Vagina (tissue), 2 donors: ENCODE measurements around the gene TASOR2. TPM values are rescaled to one million over a fixed set of nuclear protein-coding genes. Genes with fewer than 3 reads are reported as not detected.

Source experiments
- DNase-seq, 2 donors: peaks; one replicate each; pipeline ENCODE4 v3.0.0-alpha.2; 2017; ENCODE audit errors: extremely low spot score in 2 of 2
- H3K27ac ChIP-seq: fragments of 200-600 bp; sonication (generic); one replicate; pipeline ENCODE4 v1.5.1; 2019
- H3K27me3 ChIP-seq: fragments of 200-600 bp; sonication (generic); one replicate; pipeline ENCODE4 v1.5.1; 2019
- H3K36me3 ChIP-seq, 2 donors: fragments of 200-600 bp; sonication (generic); one replicate each; pipeline ENCODE4 v1.5.1; 2017 to 2019
- H3K4me1 ChIP-seq: fragments of 200-600 bp; sonication (generic); one replicate; pipeline ENCODE4 v1.5.1; 2019
- H3K4me3 ChIP-seq, 2 donors: fragments of 200-600 bp; sonication (generic); 1 replicate in 1 of 2; 2 replicates in 1 of 2; pipeline ENCODE4 v1.5.1; 2016 to 2019
- H3K9me3 ChIP-seq: fragments of 200-600 bp; sonication (generic); one replicate; pipeline ENCODE4 v1.5.1; 2019
- POLR2A ChIP-seq, 2 donors: fragments of 450-650 bp; IDR thresholded peaks; one replicate each; pipeline ENCODE4 v1.6.1; 2017; ENCODE audit warnings: antibody characterized with exemption in 2 of 2, mild to moderate bottlenecking in 2 of 2, moderate library complexity in 2 of 2
- POLR2AphosphoS5 ChIP-seq, 2 donors: sonication (generic); formaldehyde crosslinking; IDR thresholded peaks; one replicate each; pipeline ENCODE4 v1.9.0; 2017; ENCODE audit warnings: antibody characterized with exemption in 2 of 2, mild to moderate bottlenecking in 2 of 2, low read depth in 1 of 2; ENCODE audit not compliant: insufficient read depth in 1 of 2
- intact Hi-C: fragments of 100-400 bp; cut with DNase I; formaldehyde crosslinking; loops from one replicate; pipeline ENCODE4 v1.15.1; 2023
- total RNA-seq: library from RNA; depleted of rRNA; stranded (reverse); fragments of >200 nt; gene quantifications from one replicate; pipeline ENCODE4 v1.2.3, GENCODE V29; 2016
- TF ChIP-seq, protein P1 (sequence below), 3 experiments: fragments of 450-650 bp in 2 of 3; fragments of 200-600 bp in 1 of 3; sonication (generic) in 1 of 3; IDR thresholded peaks; one replicate each; pipeline ENCODE4 v1.5.1; 2017 to 2019; ENCODE audit warnings: antibody characterized with exemption in 3 of 3, mild to moderate bottlenecking in 2 of 3, moderate library complexity in 2 of 3

The TASOR2 gene
- total RNA-seq, 1 donor from 2014 or later = 51.6 TPM

DNA sequence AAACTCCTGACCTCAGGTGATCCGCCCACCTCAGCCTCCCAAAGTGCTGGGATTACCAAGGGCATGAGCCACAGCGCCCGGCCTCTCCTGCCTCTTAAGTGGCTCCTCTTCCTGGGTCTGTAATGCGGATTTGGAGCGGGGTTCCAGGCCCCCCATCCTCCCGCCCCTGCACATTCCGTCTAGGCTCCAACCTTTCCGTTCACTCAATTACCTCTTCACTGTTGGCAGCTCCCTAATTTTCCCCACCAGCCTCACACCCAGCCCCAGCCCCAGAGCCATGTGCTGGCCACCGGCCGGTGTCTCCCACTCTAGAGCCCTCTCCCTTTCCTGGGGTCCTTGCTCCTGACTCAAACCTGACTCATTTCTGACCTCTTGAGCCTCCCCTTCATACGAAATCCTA, 34.9 kb upstream of the TASOR2 start:
- Histone ChIP-seq H3K27ac (no peak overlapping the region), H3K4me1 (peaks cover 7% of the 10 kb centered on the region), H3K9me3 (no peaks in the 10 kb centered on the region), H3K4me3 (no peak overlapping the region), H3K27me3 (no peaks in the 10 kb centered on the region), H3K36me3 (peaks cover 0 to 35% of the 10 kb centered on the region in 2 donors)
- TF ChIP-seq, protein P1, sequence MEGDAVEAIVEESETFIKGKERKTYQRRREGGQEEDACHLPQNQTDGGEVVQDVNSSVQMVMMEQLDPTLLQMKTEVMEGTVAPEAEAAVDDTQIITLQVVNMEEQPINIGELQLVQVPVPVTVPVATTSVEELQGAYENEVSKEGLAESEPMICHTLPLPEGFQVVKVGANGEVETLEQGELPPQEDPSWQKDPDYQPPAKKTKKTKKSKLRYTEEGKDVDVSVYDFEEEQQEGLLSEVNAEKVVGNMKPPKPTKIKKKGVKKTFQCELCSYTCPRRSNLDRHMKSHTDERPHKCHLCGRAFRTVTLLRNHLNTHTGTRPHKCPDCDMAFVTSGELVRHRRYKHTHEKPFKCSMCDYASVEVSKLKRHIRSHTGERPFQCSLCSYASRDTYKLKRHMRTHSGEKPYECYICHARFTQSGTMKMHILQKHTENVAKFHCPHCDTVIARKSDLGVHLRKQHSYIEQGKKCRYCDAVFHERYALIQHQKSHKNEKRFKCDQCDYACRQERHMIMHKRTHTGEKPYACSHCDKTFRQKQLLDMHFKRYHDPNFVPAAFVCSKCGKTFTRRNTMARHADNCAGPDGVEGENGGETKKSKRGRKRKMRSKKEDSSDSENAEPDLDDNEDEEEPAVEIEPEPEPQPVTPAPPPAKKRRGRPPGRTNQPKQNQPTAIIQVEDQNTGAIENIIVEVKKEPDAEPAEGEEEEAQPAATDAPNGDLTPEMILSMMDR (IDR thresholded peaks at IDR 0.05) = no peak
- TF ChIP-seq POLR2AphosphoS5 (IDR thresholded peaks at IDR 0.05; ENCODE audit: insufficient read depth in 1 of 2, low read depth in 1 of 2) (no peak), POLR2A (IDR thresholded peaks at IDR 0.05) (no peak)
- DNase-seq = no peak
- intact Hi-C loops = no loop called here

- H3K9me3 ChIP-seq = no peaks in the 10 kb centered on the region
- TF ChIP-seq POLR2AphosphoS5 (IDR thresholded peaks at IDR 0.05; ENCODE audit: insufficient read depth in 1 of 2, low read depth in 1 of 2) = no peak
- TF ChIP-seq, protein P1 (IDR thresholded peaks at IDR 0.05) = no peak
- TF ChIP-seq POLR2A (IDR thresholded peaks at IDR 0.05) = no peak
- H3K4me3 ChIP-seq = no peak overlapping the region
- H3K27me3 ChIP-seq = no peaks in the 10 kb centered on the region
- DNase-seq = no peak
- H3K36me3 ChIP-seq = peaks cover 0 to 35% of the 10 kb centered on the region in 2 donors
- peak overlapping the region; percentile 51 for H3K27ac ChIP-seq
- intact Hi-C loops = no loop called here
- H3K4me1 ChIP-seq = peaks cover 7% of the 10 kb centered on the region
Observed at GRCh38 chr10:5650664-5651387, 33.8 kb upstream of the TASOR2 start.

DNA sequence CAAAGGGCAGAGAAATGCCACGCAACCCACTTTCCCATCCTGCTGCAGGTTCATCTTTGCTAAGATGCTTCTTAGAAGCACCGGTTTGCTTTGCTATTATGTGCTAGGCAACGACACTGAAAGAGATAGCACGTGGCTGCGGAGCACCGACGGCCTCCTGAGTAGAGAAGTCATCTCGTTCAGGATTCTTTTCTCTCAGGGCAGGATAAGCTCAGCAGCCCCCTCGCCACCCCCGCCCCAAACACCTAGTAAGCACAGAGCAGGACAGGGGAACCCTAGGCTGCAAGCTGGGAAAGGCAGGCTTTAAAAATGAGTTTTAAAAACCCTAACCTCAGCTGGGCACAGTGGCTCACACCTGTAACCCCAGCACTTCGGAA, 33.3 kb upstream of the TASOR2 start:
- no peaks in the 10 kb centered on the region for H3K9me3 ChIP-seq
- peaks cover 7% of the 10 kb centered on the region for H3K4me1 ChIP-seq
- intact Hi-C loops = no loop called here
- H3K27me3 ChIP-seq = no peaks in the 10 kb centered on the region
- no peak for DNase-seq
- H3K27ac ChIP-seq = no peak overlapping the region
- no peak overlapping the region for H3K4me3 ChIP-seq
- no peak for TF ChIP-seq POLR2A (IDR thresholded peaks at IDR 0.05)
- TF ChIP-seq POLR2AphosphoS5 (IDR thresholded peaks at IDR 0.05; ENCODE audit: insufficient read depth in 1 of 2, low read depth in 1 of 2) = no peak
- TF ChIP-seq, protein P1 (IDR thresholded peaks at IDR 0.05) = no peak
- peaks cover 0 to 35% of the 10 kb centered on the region in 2 donors for H3K36me3 ChIP-seq

GRCh38 chr10:5652746-5653145, 31.9 kb upstream of the TASOR2 start:
- H3K27ac ChIP-seq = peak overlapping the region; percentile 75

DNA sequence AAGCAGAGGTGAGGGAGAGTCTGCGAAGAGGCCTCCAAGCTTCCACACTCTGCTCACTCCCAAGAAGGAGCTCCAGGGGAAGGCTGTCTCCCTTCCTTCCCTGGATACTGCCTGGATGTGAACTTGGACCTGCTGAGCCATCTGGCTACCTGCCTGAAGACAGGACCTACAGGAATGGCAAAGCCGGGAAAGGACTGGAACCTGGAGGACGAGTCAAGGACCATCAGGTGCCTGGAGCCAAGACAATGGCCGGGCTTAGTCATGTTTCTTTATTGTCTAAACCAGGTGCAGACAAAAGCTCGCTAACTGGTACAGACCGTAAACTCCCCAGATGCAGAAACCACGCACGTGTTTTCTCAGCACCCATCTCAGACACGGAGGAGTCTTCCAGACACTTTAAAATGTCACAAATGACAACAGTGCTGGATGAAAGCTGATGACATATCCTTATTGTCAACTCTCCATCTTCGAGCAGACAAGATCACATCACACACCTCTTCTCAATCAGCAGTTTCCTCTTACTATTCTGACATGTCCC, 30.4 kb upstream of the TASOR2 start:
- peaks cover 0 to 18% of the 10 kb centered on the region in 2 donors for H3K36me3 ChIP-seq
- no peak overlapping the region for H3K27ac ChIP-seq
- intact Hi-C loops = no loop called here
- H3K27me3 ChIP-seq = no peaks in the 10 kb centered on the region
- H3K9me3 ChIP-seq = no peaks in the 10 kb centered on the region
- DNase-seq = no peak
- H3K4me1 ChIP-seq = peaks cover 9% of the 10 kb centered on the region
- no peak overlapping the region for H3K4me3 ChIP-seq
- no peak for TF ChIP-seq POLR2A (IDR thresholded peaks at IDR 0.05)
- TF ChIP-seq POLR2AphosphoS5 (IDR thresholded peaks at IDR 0.05; ENCODE audit: insufficient read depth in 1 of 2, low read depth in 1 of 2) = peak in 1 of 2 donors; percentile 21
- TF ChIP-seq, protein P1 (IDR thresholded peaks at IDR 0.05) = no peak

More at GRCh38 chr10:5652746-5653145, 31.9 kb upstream of the TASOR2 start:
- intact Hi-C loops = no loop called here
- Histone ChIP-seq H3K9me3 (no peaks in the 10 kb centered on the region), H3K4me3 (no peak overlapping the region), H3K36me3 (peaks cover 0 to 32% of the 10 kb centered on the region in 2 donors), H3K4me1 (peaks cover 7% of the 10 kb centered on the region), H3K27me3 (no peaks in the 10 kb centered on the region)
- TF ChIP-seq POLR2A (IDR thresholded peaks at IDR 0.05) = no peak
- no peak for TF ChIP-seq POLR2AphosphoS5 (IDR thresholded peaks at IDR 0.05; ENCODE audit: insufficient read depth in 1 of 2, low read depth in 1 of 2)
- DNase-seq = no peak
